Gastroesophageal sphincter (tissue), 3 donors: ENCODE results near the gene CD46.

Experiments
- CTCF ChIP-seq, 4 experiments: fragments of 200-600 bp in 2 of 4; fragments of 450-650 bp in 2 of 4; sonication (generic) in 1 of 4; IDR thresholded peaks; one replicate each; pipeline ENCODE4 v1.5.1; 2017 to 2019; ENCODE audit warnings: antibody characterized with exemption in 4 of 4, mild to moderate bottlenecking in 2 of 4, moderate library complexity in 2 of 4
- POLR2A ChIP-seq, 2 donors: fragments of 450-650 bp; IDR thresholded peaks; one replicate each; pipeline ENCODE4 v1.6.1; 2017; ENCODE audit warnings: antibody characterized with exemption in 2 of 2, mild to moderate bottlenecking in 2 of 2, moderate library complexity in 1 of 2
- POLR2AphosphoS5 ChIP-seq: sonication (generic); formaldehyde crosslinking; IDR thresholded peaks from one replicate; pipeline ENCODE4 v1.6.1; 2017; ENCODE audit warnings: antibody characterized with exemption

DNA sequence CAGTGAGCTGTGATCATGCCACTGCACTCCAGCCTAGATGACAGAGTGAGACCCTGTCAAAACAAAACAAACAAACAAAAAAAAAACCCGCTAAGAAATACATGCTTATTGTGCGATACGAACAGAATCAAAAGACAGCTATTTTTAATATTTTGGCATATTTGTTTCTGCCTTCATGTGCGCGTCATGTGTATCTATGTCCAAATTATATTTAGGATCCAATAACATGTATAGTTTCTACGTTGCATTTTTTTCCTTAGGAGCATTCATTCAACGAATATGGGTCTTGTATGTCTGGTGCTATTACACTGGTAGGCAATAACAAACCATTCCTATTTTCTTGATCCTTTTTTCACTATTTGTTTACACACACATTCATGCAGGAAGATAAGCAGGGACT lies 1.8 kb downstream of the CD46 start:
- TF ChIP-seq CTCF (IDR thresholded peaks at IDR 0.05) = no peak
- no peak for TF ChIP-seq POLR2AphosphoS5
- TF ChIP-seq POLR2A (IDR thresholded peaks at IDR 0.05) = no peak
